DOHH2 (cell line): ENCODE data around the gene MYBPC1.

Source experiments
- CTCF ChIP-seq: fragments of 200-600 bp; sonication (generic); IDR thresholded peaks from one replicate; pipeline ENCODE4 v1.5.1; 2014; ENCODE audit warnings: antibody characterized with exemption, mild to moderate bottlenecking, low read depth, low read length; ENCODE audit not compliant: poor library complexity, severe bottlenecking
- EZH2phosphoT487 ChIP-seq: fragments of 200-600 bp; sonication (generic); IDR thresholded peaks from 2 replicates; pipeline ENCODE4 v1.6.1; 2017; ENCODE audit warnings: borderline replicate concordance, mild to moderate bottlenecking, antibody characterized with exemption, low read length, moderate library complexity, mixed read lengths

DNA sequence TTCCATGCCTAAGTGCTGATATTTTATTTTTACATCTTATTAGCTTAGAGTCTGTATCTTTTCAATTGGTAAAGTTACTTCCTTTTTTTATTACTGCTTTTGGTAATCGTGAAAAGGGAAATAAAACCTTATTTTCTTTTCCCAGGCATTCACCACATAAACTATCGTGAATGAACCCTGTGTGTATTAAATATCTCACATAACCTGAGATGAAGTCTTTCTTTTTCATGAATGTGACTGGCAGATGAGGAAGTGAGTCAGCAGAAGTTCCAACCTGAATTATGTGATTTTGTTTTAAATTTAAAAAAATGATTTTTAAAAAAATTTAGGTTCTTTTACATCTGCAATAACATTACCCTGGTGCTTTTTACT is 26.0 kb downstream of the MYBPC1 start:
- TF ChIP-seq CTCF (no peak), EZH2phosphoT487 (no peak)
